Activated CD8-positive, alpha-beta memory T cell treated with anti-CD3 and anti-CD28 coated beads, Interleukin-2, amount 50 U/mL, for 48 hours (primary cell): Measurements from ENCODE around the gene ATP1A2.
"Not testable (repeated sequence)": the region's sequence is repeated elsewhere in the genome, so short reads cannot be mapped to it uniquely, and the experiment has no call there.

Source experiments
- DNase-seq: peaks from one replicate; pipeline ENCODE4 v3.0.0-alpha.2; 2020

ATP1A2 gene

DNA sequence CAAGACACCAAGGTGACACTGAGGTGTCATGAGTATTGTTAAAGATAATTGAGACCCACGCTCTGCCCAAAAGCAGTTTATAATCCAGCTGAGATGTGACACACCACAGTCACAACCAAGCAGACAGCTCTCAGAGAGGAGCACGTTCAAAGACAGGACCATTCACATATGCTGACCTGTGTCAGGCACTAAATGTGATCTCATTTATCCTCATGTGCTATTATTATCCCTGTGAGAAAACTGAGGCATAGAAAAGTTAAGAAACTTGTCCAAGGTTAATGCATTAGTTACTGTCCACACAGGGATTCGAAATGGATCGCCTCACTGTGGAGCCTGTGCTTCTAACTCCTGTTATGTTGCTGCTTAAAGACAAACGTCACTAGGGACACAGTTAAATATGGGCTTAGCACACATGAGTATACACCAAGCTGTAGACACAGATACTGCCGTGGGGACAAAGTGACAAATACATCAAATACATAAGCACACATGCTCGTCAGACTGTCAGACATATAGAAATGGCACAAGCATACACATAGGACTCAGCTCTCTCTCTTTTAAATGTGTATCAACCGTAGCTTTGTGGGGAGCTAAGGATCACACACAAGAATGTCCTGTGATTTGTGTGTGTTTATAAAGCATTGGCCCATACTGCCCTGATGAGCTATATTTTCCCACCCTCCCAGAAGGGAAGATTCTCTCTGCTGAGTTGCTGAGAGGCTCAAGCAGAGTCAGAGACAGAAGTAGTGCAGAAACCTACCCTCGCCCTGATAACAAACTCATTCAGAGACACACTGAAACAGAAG is 13.6 kb upstream of the ATP1A2 start:
- DNase-seq: no peak

DNA sequence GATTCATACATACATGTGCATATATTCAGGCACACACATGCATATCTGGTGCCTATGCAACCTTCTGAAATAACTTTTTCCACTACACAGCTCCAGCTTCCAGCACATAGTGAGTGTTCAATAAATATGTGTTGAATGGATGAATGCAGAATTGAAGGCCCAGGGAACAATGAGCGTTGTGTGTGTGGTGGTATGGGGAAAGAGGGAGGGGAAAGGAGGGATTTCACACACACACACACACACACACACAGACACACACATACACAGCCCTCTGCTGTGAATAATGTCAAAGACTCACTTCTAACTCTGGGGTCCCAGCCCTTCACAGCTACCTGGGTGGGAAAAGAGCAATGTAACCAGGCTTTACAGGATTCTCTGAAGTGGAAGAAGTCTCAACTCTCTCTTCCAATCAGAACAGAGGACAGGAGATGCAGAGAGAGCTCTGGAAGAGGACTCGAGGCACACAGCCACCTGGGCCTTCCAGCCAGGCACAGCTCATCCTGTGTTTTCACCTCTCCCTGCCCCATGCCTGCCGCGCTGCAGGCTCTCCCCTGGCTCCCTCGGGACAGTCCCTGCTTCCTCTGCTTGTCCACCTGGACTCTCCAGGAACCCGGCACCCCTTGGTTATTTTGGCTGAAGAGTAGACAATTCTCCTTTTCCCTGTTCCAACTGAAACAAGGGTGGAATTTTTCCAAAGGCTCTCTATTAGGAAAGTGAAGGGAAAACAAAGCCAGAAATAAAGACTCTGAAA is 11.7 kb upstream of the ATP1A2 start:
- DNase-seq: no peak

DNA sequence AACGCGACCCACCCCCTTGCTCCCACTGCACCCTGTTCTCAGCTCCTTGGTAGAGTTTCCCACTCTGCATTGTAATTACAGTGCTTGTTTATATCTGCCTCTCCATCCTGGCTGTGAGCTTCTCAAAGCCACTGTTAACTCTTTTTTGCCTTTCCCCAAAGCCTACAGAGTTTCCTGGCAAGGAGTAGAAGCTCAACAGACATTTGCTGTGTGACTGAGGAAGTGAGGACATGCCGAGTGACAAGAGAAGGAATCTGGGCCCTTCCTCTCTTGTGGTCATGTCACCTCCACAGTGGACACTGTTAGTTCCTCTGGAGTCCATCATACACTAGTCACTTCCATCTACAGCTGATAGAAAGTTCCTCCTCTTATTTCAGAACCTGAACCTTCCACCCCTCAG is 11.1 kb upstream of the ATP1A2 start:
- no peak for DNase-seq

GRCh38 chr1:160105155-160105554 is 10.4 kb upstream of the ATP1A2 start:
- DNase-seq: no peak

GRCh38 chr1:160107512-160107911 is 8.0 kb upstream of the ATP1A2 start:
- no peak for DNase-seq

- no peak for DNase-seq
These were observed 6.5 kb upstream of the ATP1A2 start for GRCh38 chr1:160108888-160109662.

DNA sequence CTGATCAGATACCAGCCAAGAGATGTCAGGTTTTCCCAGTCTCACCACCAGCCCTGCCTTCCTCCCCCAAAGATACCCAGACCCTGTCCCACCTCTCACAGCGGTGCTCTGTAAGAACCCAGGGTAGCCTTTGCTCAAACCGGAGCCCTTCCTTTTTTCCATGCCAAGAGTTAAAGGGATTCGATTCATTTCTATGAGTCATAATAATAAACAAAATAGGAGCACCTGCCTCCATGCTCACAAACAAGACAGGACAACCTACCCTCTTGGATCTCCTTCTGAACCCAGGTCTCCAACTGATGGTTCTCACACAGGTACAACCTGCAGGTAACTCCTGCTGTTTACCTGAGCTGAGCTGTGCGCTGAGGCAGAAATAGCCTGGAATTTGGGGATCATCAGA is 5.9 kb upstream of the ATP1A2 start:
- no peak for DNase-seq

DNA sequence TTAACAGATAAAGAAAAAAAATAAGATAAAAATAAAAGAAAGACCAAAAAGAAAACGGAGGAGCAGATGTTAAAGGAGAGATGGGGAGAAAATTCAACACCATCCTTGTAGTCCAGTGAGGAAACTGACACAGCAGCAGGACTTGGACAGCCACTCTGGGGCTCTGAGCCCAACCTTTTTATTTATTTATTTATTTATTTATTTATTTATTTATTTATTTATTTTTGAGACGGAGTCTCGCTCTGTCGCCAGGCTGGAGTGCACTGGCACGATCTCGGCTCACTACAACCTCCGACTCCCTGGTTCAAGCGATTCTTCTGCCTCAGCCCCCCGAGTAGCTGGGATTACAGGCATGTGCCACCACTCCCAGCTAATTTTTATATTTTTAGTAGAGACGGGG is 4.1 kb upstream of the ATP1A2 start:
- DNase-seq: not testable (repeated sequence)

DNA sequence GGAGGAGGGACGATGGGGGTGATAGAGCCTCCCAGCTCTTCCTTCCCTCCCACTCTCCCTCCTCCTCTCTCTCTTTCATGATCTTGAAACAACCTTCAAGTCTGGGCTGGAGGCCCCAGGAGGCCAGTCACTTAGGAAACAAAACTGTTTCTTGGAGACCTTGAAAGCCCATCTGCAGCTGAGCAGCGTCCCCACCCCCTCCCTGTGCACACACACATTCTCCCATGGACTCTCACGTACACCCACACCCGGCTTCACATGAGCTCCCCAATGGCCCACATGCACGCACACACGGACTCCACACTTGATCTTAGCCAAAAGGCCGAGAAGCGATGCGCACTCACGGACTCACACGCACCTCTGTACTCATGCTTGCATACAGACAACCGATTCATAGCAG is 3.2 kb upstream of the ATP1A2 start:
- no peak for DNase-seq

- DNase-seq: no peak
These were observed 2.2 kb upstream of the ATP1A2 start for GRCh38 chr1:160113407-160113806.

DNA sequence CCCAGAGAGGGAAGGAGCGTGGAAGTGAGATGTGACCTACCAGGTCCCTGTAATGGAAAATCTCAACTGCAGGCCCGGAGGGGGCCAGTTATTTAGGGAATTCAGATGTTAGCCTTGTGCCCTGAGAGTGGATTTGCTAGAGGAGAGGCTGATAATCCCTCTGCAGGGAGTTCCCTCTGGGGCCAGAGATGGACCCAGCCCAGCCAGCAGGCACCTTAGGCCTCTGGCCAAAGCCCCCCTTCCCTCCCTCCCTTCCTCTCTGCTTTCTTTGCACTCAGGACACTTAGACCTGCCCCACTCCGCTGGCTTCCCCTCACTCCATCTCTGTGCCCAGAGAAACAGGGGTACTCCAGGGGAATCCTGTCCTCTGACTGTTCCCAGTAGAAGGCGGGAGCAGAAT is 1.5 kb upstream of the ATP1A2 start:
- no peak for DNase-seq

DNA sequence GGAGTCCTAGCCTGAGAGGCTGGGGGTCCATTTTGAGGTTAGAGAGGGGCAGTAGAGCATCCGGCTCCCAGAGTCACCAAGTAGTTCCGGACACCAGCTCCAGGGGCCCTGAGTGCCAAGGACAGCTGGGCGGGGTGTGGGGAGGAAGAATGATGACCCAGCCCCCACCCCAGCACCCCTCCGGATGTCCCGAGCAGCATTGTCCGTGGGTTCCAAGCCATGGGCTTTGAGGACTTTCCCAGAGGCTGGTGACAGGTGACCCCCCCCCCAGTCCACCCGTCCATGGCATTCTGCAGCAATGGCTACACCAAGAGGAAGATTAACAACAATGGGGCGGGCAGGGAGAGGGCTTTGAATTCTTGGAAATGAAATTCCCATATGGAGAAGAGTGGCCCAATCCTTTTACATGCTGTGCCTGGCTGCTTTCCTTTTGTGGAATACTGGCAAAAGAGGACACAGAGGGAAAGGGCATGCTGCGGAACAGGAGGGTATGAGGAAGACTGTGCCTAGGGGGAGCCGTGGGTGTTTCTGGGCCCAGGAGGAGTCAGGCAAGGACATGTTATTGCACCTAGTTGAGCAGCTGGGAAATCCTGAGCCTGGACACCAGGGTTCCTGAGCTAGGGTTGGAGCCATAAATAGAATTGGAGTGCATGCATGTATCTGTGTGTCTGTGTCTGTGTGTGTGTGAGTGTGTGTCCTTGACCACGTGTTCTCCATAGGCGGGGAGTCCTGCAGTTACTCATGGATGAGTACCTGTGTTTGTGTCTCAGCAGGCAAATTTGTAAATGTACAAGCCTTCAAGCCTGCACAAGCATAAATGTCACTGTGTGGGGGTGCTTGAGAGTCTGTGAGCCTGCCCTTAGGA is 956 bp downstream of the ATP1A2 start:
- DNase-seq: no peak

DNA sequence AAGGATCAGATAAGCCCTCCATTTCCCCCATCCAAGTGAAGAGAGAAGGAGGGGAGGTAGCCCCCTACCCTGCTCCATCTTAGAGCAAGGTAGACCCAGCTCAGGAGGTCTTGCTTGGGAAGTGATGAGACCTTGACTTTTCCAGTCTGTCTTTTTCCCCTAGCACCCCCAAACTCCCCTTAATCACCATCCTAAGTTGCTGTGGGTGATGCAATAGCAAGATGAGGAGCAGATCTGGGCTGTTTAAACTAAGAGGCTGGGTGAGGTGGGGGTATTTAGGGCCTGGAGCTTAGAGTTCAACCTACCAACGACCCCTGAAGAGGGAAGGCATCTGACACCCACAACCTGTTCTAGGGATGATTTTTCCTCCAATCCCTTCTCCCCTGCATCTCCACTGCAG is 1.7 kb downstream of the ATP1A2 start:
- DNase-seq: no peak

GRCh38 chr1:160117709-160118183 is 2.2 kb downstream of the ATP1A2 start:
- DNase-seq: no peak

GRCh38 chr1:160118928-160119327 is 3.4 kb downstream of the ATP1A2 start:
- DNase-seq: no peak

GRCh38 chr1:160120797-160121196 is 5.2 kb downstream of the ATP1A2 start:
- DNase-seq: no peak

GRCh38 chr1:160121388-160121787 is 5.8 kb downstream of the ATP1A2 start:
- DNase-seq: no peak

GRCh38 chr1:160122978-160123495 is 7.5 kb downstream of the ATP1A2 start:
- DNase-seq: no peak

- DNase-seq: no peak
These were observed 8.2 kb downstream of the ATP1A2 start for GRCh38 chr1:160123726-160124125.

DNA sequence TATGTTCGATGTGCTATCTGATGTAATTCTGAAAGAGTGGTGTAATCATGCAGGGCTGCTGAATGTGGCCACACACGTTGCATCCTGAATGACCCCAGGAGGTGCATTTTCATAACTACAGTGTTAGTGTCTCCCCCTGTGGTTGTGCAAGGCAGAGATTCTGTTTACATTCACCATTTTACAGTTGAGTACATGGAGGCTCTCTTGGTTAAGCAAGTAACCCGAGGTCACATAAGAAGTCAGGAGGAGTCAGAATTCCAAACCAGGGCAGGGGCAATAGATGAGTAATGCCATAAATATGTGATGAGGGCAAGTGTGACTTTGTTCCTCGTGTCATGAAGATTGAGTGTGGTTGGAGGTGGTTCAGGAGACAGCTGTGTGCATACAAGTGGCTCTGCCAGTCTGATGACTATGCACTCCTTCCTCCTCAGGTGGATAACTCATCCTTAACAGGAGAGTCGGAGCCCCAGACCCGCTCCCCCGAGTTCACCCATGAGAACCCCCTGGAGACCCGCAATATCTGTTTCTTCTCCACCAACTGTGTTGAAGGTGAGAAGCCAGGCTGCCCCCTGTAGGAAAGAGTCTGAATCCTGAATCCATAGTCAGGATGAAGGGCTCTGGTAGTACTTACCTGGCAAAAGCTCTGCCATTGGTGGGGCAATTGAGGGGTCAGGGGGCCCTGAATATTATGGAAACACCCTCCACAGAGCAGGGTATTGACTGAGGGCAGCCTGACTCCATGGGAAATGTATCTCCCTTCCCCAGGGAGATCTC is 9.3 kb downstream of the ATP1A2 start:
- no peak for DNase-seq

- no peak for DNase-seq
These were observed 10.2 kb downstream of the ATP1A2 start for GRCh38 chr1:160125746-160126145.
